Hepatocyte (in vitro differentiated cells): ENCODE measurements around the gene S100A7.

Experiments
- EZH2phosphoT487 ChIP-seq: fragments of 200-600 bp; sonication (generic); IDR thresholded peaks from one replicate; pipeline ENCODE4 v1.6.1; 2018; ENCODE audit warnings: antibody characterized with exemption, mild to moderate bottlenecking, low read depth, moderate library complexity; ENCODE audit not compliant: unreplicated experiment, severe bottlenecking
- TF ChIP-seq, protein P1 (sequence below): fragments of 200-600 bp; sonication (generic); IDR thresholded peaks from 2 replicates; pipeline ENCODE4 v1.5.1; 2016; ENCODE audit warnings: antibody characterized with exemption, mild to moderate bottlenecking; ENCODE audit not compliant: poor library complexity

DNA sequence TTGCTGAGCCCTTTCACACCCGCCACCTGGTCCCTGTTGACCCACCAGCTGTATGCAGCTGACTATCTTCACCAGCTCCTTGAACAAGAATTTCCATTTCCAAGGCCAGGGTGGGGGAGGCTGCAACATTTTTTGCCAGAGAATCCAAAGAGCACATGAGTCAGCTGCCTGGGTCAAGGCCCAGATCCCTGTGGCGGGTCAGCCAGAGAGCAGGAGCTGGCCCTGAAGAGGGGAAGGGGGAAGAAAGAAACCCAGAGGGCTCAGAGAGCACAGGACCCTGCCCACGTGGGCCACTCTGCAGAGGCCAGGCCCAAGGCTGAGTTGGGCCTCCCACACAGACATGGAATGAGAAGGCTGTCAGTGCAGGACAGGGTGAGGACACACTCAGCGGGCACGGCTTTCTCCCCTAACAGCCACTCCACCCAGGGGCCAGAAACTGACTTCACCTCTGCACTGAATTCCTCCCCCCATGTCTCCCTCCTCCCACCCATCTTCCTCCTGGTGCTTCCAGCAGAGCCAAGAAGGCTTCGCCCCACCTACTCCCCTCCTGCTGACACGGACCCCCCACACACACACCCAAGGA lies 46.5 kb upstream of the S100A7 start:
- TF ChIP-seq, protein P1, sequence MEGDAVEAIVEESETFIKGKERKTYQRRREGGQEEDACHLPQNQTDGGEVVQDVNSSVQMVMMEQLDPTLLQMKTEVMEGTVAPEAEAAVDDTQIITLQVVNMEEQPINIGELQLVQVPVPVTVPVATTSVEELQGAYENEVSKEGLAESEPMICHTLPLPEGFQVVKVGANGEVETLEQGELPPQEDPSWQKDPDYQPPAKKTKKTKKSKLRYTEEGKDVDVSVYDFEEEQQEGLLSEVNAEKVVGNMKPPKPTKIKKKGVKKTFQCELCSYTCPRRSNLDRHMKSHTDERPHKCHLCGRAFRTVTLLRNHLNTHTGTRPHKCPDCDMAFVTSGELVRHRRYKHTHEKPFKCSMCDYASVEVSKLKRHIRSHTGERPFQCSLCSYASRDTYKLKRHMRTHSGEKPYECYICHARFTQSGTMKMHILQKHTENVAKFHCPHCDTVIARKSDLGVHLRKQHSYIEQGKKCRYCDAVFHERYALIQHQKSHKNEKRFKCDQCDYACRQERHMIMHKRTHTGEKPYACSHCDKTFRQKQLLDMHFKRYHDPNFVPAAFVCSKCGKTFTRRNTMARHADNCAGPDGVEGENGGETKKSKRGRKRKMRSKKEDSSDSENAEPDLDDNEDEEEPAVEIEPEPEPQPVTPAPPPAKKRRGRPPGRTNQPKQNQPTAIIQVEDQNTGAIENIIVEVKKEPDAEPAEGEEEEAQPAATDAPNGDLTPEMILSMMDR: no peak
- TF ChIP-seq EZH2phosphoT487: no peak
